Measurements from ENCODE around the gene EIF4G3. TPM values are rescaled to one million over a fixed set of nuclear protein-coding genes. Genes with fewer than 3 reads are reported as not detected.

Gene EIF4G3
- total and polyA plus RNA-seq, 10 of the 15 experiments (the other 5 are each of a cell fraction or from before 2014, with no cell fraction given), result 7.4 to 45.1 (median 29.1) TPM

DNA sequence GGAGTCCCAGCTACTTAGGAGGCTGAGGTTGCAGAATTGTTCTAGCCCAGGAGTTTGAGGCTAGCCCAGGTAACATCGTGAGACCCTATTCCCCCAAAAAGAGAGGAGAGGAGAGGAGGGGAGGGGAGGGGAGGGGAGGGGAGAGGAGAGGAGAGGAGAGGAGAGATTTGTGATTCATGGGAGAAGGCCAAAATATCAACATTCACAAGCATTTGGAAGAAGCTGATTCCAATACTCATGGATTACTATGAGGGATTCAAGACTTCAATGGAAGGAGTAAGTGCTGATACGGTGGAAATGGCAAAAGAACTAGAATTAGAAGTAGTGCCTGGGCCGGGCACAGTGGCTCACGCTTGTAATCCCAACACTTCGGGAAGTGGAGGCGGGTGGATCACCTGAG lies 187.8 kb downstream of the EIF4G3 start (continued):
- TF ChIP-seq CBX5 (IDR thresholded peaks at IDR 0.05; ENCODE audit: low read depth) (no peak), NFXL1 (IDR thresholded peaks at IDR 0.05; ENCODE audit: borderline replicate concordance) (no peak), LARP7 (IDR thresholded peaks at IDR 0.05) (no peak)

GRCh38 chr1:20987831-20988825 lies 188.6 kb downstream of the EIF4G3 start:
- Histone ChIP-seq H3K4me1 (ENCODE audit: control insufficient read depth, insufficient read depth, low read length) (peaks cover 10% of the 10 kb centered on the region), H4K20me1 (ENCODE audit: control insufficient read depth, insufficient read depth) (no peaks in the 10 kb centered on the region), H3K36me3 (ENCODE audit: control insufficient read depth in 2 of 2, insufficient read depth in 2 of 2, low read length in 1 of 2) (no peaks in the 10 kb centered on the region), H2AFZ (ENCODE audit: control insufficient read depth, low read depth, low read length) (no peak overlapping the region), H3K9me3 (replicated peaks; ENCODE audit: control insufficient read depth, insufficient read depth, low read length) (no peaks in the 10 kb centered on the region), H3K4me2 (ENCODE audit: control insufficient read depth, insufficient read depth) (no peak overlapping the region), H3K27me3 (replicated peaks in 1 of 2; ENCODE audit: control insufficient read depth in 2 of 2, insufficient read depth in 2 of 2, low read length in 1 of 2) (no peaks in the 10 kb centered on the region), H3K9ac (ENCODE audit: control insufficient read depth, insufficient read depth, low read length) (no peak overlapping the region), H3K4me3 (no peak overlapping the region), H3K79me2 (ENCODE audit: control insufficient read depth, insufficient read depth, low read length) (no peaks in the 10 kb centered on the region), H3K27ac (ENCODE audit: control insufficient read depth, insufficient read depth) (no peak overlapping the region)
- no peak for FAIRE-seq
- ATAC-seq, result no peak
- ChIA-PET RAD21 (ENCODE audit: unreplicated experiment) (interaction anchor here (0.6 to 1.7 kb wide), 10 partner anchors 9 to 289 kb away, joined by 3 to 5 read pairs (median 3); no protein-coding TSS in a partner anchor), POLR2A (interaction anchor here (0.9 to 1.0 kb wide), 2 partner anchors 202 to 284 kb away, joined by 3 read pairs; no protein-coding TSS in a partner anchor), CTCF (interaction anchor here (0.9 to 8.9 kb wide), 10 partner anchors 10 to 282 kb away, joined by 3 to 64 read pairs (median 4); no protein-coding TSS in a partner anchor), SMC1A (ENCODE audit: uncharacterized antibody, unreplicated experiment) (interaction anchor here (0.5 to 1.5 kb wide), 20 partner anchors 8 to 291 kb away, joined by 3 to 17 read pairs (median 3); no protein-coding TSS in a partner anchor)
- no peak for TF ChIP-seq IKZF2 (IDR thresholded peaks at IDR 0.05)
- in situ Hi-C loops (cut with MboI) (loop anchor here (10.0 kb wide), 1 partner anchor 207 kb away; no protein-coding TSS in a partner anchor), intact Hi-C loops (cut with micrococcal nuclease; ENCODE audit: unreplicated experiment) (loop anchor here (10.0 kb wide), 1 partner anchor 293 kb away; no protein-coding TSS in a partner anchor)
- BruUV-seq (replicated peaks), result no TSS peak
- DNase-seq (ENCODE audit: low read depth, low spot score), result no peak

All from GM12878 (cell line).